ENCODE measurements around the gene RABGAP1L. TPM values are rescaled to one million over a fixed set of nuclear protein-coding genes. Genes with fewer than 3 reads are reported as not detected.
A peak's percentile ranks its signal among the peaks of the same experiment; 100 is the strongest.
"Not testable (repeated sequence)": the region's sequence is repeated elsewhere in the genome, so short reads cannot be mapped to it uniquely, and the experiment has no call there.

The RABGAP1L gene
- total and polyA plus RNA-seq, 2 of the 4 experiments (the other 2 are of a cell fraction), result 7.9 to 26.7 TPM

GRCh38 chr1:175023043-175023921, 864.0 kb downstream of the RABGAP1L start, which contains the start of gene MRPS14 (continued):
- TF ChIP-seq CEBPB (IDR thresholded peaks at IDR 0.05; ENCODE audit: low read depth, low read length), result no peak
- no peak for TF ChIP-seq RFX5 (IDR thresholded peaks at IDR 0.05; ENCODE audit: low read depth, low read length)
- no peak for TF ChIP-seq RCOR1 (IDR thresholded peaks at IDR 0.05; ENCODE audit: insufficient replicate concordance, low read length)

- ChIA-PET CTCF (interaction anchor here (1.0 kb wide), 1 partner anchor 223 kb away, joined by 3 read pairs; no protein-coding TSS in a partner anchor), POLR2A (ENCODE audit: unreplicated experiment) (interaction anchor here (0.9 to 1.0 kb wide), 2 partner anchors 9 to 24 kb away, joined by 4 to 9 read pairs; partner anchors contain the start of gene CACYBP)
- in situ Hi-C loops (cut with MboI; ENCODE audit: low sequenced_read_pairs); intact Hi-C loops (cut with micrococcal nuclease); H3K9ac ChIP-seq (ENCODE audit: low read depth, low read length); H2BK15ac ChIP-seq (ENCODE audit: low read depth, low read length); H3K9me1 ChIP-seq (ENCODE audit: insufficient read depth, low read length); BruUV-seq (replicated peaks); H2BK20ac ChIP-seq (ENCODE audit: low read depth, low read length); H3K27me3 ChIP-seq (ENCODE audit: control insufficient read depth, insufficient read depth, low read length); ATAC-seq (ENCODE audit: low read depth); dilution Hi-C loops (cut with HindIII; ENCODE audit: low sequenced_read_pairs, unreplicated experiment); H3K4me1 ChIP-seq (ENCODE audit: control insufficient read depth, insufficient read depth, low read length); H4K20me1 ChIP-seq (ENCODE audit: insufficient read depth, low read length); H3K27ac ChIP-seq (ENCODE audit: insufficient read depth, low read length); H2BK120ac ChIP-seq (ENCODE audit: low read depth, low read length); H3K36me3 ChIP-seq (ENCODE audit: control insufficient read depth, insufficient read depth, low read length); H3K23ac ChIP-seq (ENCODE audit: low read depth, low read length); H2BK5ac ChIP-seq (ENCODE audit: low read depth, low read length, poor library complexity, severe bottlenecking); DNase-seq; H3K9me3 ChIP-seq (ENCODE audit: control insufficient read depth, insufficient read depth, low read length): not testable (repeated sequence)
- Histone ChIP-seq H3K4me2 (ENCODE audit: low read depth, low read length) (peak overlapping the region; percentile 62), H4K8ac (ENCODE audit: low read depth in 2 of 2, low read length in 2 of 2) (peak overlapping the region; percentile 94 to 98), H2AFZ (replicated peaks; ENCODE audit: low read length, poor library complexity) (peak overlapping the region; percentile 95), H3K56ac (ENCODE audit: extremely low read depth, insufficient read depth, low read length) (peak overlapping the region; percentile 5; the same call in 1 of the 2 replicates), H4K5ac (ENCODE audit: low read depth, low read length) (peak overlapping the region; percentile 98), H4K91ac (ENCODE audit: insufficient read depth, low read depth, low read length) (peak overlapping the region; percentile 47; the same call in 1 of the 2 replicates), H3K18ac (ENCODE audit: low read depth, low read length) (peak overlapping the region; percentile 6; the same call in 1 of the 2 replicates), H2AK9ac (replicated peaks; ENCODE audit: low read depth, low read length, poor library complexity) (peak overlapping the region; percentile 39), H3K4ac (ENCODE audit: low read depth, low read length) (peak overlapping the region; percentile 52), H3K4me3 (ENCODE audit: insufficient read depth, low read depth, low read length) (peak overlapping the region; percentile 71; the same call in 1 of the 2 replicates), H3K14ac (replicated peaks; ENCODE audit: low read depth, low read length) (peak overlapping the region; percentile 50; the same call in 1 of the 2 replicates), H2AK5ac (ENCODE audit: low read depth, low read length) (0 out of 2 replicates have a peak overlapping the region, but pooled peaks have one; percentile 10), H3K79me1 (ENCODE audit: low read depth in 1 of 2, low read length in 2 of 2) (peaks cover 10 to 22% of the 10 kb centered on the region in 2 experiments; a peak in 3 of 4 replicates)
- WGBS, 2 experiments (ENCODE audit: extremely low coverage in 2 of 2, insufficient read length in 1 of 2), result 92% methylated on average over 2 of the region's 2 CpGs; no CpG with 5 or more reads in 1 of the 2 experiments
These were observed 864.6 kb downstream of the RABGAP1L start for GRCh38 chr1:175023922-175024242.
